HG02759 (cell line): ENCODE measurements around the gene NUDT5.
"Not testable (repeated sequence)": the region's sequence is repeated elsewhere in the genome, so short reads cannot be mapped to it uniquely, and the experiment has no call there.

Source experiments
- ATAC-seq: cut with Tn5 transposase; IDR thresholded peaks from one replicate; pipeline ENCODE4 v1.9.1; 2021; ENCODE audit warnings: mild to moderate bottlenecking, moderate library complexity; ENCODE audit not compliant: unreplicated experiment

Gene NUDT5

DNA sequence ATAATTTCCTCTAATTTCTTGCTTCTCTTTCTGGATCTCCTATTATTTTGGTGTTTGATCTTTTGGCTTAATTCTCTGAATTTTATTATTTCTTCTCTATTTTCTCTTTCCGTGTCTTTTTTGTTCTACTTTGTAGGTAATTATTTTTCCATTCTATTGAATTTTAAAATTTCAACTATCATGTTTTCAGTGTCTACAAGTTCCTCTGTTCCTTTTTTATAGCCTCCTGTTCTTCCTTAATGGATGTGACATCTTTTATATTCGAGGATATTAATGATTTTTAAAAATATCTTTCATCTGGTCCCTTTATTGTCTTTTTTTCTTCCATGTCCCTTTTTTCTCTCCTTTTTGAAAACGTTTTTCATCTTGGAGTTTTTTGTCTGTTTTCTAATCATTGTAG is 11.4 kb upstream of the NUDT5 start:
- no peak for ATAC-seq

DNA sequence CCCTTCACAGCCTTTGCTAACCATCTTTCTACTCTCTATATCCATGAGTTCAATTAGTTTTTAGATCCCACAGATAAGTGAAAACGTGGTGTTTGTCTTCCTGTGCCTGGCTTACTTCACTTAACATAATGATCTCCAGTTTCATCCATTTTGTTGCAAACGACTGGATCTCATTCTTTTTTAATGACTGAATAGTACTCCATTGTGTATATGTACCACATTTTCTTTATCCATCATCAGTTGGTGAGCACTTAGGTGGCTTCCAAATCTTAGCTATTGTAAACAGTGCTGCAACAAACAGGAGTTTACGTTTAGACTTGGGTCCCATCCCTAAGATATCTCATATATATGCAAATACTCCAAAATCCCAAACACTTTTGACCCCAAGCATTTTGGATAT is 9.4 kb upstream of the NUDT5 start:
- ATAC-seq, result no peak

DNA sequence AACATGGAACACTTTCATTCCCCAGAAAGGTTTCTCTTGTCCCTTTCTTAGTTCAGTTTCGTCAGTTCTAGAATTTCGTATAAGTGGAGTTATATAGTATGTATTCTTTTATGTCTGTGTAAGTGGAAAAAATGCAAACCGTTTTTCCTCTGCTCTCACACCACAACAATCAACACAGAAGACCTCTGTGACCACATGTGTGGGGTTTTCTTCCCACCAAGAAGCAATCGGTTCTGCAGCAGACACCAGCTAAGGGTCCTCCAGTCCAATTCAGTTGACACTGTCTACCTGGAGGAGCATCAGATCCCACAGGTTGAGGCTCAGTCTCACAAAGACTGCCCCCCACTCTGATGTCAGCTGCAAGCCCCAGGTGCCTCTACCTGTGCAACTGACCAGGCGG is 6.5 kb upstream of the NUDT5 start:
- ATAC-seq, result no peak

DNA sequence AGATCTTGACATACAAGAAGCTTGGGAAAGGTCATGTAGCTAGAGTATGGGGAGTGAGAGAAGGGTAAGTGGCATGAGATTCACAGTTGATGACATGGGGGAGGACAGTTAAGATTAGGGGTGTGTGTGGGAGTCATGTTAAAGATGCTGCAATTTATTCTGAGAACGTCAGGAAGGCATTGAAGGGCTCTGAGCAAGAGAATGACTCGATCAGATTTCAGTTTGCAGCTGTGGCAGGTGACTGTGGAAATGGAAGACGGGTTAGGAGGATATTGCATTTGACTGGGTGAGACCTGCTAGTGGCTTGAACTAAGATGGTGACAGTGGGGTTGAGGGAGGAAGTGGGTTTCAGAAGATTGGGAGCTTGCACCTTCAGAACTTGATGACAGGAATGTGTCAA is 5.9 kb upstream of the NUDT5 start:
- ATAC-seq, result no peak

DNA sequence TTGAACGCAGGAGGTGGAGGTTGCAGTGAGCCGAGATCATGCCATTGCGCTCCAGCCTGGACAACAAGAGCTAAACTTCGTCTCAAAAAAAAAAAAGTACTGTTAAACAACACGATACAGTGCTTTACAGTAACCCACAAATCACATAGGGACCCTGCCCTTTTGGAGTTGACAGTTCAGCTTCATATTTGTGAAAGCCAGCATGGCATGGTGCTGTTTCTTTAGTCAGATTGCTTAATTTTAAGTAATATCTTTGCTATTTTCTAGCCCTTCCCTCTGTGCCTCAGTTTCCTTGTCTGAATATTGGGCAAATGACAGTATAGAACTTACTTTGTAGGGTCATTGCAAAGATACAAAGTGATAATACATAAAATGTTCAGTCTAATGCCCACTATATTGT is 5.2 kb upstream of the NUDT5 start:
- ATAC-seq, result no peak

DNA sequence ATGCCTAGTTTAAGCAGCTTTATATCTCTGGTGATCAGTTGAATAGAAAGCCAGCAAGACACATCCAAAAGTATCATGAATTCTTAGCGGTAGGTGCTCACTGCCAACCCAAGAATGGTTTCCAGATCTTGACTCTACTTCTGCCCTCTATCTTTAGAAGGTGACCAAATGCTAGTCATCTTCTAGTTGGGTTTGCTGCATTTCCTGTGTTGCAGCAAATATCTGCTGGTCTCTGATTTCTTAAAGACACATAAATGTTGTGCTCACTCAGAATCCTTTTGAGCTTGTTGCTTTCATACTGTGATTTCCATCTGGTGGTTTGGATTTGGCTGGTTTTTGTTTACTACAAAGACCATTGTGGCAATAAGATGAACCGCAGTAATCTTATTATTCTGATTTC is 2.5 kb upstream of the NUDT5 start:
- ATAC-seq, result no peak

DNA sequence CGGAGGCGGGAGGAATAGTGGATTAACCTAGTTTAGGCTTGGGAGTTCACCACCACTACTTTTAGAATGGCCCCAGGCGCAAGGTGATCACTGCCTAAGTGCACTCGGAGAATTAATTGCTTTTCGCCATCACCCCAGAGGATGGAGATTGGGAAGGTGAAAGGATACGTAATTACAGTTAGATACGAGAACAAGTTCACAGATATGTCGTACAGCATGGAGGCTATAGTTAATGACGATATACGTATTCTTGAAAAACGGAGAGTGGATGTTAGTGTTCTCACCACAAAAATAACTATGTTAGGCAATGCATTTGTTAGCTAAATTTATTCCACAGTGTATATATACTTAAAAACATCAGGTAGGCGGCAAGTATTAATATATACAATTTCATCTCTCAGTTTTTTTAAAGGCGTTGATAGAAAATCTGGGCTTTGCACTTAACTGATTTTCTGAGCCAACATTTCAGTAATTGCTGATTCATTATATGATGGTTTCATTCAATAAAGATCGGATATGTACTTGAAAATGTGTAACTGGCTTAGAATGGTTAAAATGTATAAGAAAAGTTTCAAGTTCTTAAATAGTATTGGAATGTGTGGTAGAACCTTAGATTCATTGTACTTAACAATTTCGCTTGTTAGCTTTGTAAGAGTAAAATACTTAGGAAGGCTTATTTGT is 980 bp upstream of the NUDT5 start:
- ATAC-seq, result no peak

DNA sequence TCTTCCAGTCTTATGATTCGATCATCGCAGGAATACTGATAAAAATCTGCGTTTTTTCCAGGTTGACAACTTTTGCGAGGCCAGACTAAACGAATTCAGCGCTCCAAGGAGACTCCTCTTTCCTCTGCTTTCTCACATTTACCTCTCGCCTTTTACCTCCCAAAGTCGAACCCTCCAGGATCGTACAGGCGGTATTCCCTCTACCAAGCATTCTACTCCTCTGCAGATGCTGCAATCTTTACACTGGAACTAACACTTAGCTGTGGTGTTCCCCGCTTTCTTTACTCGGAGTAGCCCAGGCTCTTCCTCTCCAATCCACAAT is 449 bp downstream of the NUDT5 start:
- ATAC-seq, result peak; percentile 16

DNA sequence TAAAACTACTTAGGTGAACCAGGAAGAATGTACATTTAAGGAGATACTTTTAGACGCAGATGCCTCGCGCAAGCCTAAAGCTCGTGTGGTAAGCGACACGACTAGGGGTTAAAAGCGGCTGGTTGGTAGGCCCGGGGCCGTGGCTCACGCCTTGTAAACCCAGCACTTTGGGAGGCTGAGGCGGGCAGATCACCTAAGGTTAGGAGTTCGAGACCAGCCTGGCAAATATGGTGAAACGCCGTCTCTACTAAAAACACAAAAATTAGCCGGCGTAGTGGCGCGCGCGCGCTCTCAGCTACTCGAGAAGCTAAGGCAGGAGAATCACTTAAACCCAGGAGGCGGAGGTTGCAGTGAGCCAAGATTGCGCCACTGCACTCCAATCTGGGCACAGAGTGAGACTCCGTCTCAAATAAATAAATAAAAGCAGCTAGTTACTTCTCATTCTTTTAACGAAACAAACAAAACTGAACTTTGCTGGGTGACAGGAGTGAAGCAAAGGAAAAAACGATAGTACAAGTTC is 879 bp downstream of the NUDT5 start:
- no peak for ATAC-seq

DNA sequence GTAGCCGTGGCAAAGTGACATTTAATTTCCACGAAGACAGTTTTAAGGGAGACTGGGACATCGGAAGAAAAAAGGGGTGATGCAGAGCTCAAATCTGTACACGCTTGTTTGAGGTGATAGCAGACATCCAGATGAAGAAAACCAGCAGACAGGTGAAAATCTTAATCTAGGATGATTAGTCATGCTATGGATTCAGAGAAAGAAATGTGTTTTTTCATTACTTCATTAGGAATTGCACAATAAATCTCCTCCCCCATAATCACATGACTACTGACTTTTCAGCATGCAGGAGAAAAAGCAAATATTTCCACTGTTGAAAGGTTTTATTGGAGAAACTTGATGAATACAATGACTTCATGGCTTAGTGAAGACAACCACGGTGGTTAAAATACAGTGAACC is 2.5 kb downstream of the NUDT5 start:
- ATAC-seq, result no peak

DNA sequence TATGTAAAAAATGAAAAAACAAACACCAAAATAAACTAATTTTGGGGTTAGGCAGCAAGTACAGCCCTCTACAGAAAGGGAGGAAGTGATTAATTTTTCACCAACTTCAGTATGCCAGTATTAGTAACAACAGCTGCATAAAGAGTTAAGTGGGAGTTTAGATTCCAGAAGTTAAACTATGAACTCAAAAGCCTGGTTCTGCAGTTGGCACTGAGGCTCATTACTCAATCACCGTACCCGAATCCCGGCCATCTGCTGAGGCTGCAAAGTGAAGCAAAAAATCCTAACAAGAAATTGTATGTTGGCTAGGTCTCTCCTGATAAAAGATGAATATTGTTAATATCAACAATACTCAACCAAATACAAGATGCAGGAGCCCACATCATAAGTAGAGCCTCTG is 4.0 kb downstream of the NUDT5 start:
- no peak for ATAC-seq

DNA sequence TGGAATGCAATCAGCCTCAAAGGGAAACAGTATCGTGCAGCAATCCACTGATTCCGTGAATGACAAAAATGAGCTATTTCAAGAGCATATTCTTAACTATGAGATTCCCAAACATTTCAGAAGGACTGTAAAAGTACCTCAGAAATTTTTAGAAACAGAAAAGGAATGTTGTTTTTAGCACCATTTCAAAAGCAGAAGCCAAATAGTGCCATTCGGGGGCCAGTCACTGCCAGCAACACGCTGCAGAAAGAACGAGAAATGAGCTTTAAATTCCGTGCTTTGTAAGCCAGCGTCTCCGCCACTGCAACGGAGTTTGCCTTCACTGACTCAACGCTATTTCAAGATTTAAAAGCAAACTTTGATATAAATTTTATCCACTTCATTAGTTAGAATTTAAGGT is 6.3 kb downstream of the NUDT5 start:
- ATAC-seq, result no peak

DNA sequence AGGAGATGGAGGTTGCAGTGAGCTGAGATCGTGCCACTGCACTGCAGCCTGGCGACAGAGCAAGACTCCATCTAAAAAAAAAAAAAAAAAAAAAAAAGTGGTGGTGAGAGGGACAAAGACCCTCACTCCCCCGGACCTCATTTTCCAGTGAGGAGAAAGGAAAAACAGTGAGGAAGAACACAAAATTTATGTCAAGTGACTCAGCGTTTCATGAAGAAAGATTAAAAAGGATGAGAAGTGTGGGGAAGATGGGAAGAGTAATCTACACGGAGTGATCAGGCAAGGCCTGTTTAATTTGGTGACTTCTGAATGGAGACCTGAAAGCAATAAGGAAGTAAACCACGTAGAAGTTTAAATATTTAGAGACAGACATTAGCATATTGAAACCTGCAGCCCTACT is 7.0 kb downstream of the NUDT5 start:
- no peak for ATAC-seq

DNA sequence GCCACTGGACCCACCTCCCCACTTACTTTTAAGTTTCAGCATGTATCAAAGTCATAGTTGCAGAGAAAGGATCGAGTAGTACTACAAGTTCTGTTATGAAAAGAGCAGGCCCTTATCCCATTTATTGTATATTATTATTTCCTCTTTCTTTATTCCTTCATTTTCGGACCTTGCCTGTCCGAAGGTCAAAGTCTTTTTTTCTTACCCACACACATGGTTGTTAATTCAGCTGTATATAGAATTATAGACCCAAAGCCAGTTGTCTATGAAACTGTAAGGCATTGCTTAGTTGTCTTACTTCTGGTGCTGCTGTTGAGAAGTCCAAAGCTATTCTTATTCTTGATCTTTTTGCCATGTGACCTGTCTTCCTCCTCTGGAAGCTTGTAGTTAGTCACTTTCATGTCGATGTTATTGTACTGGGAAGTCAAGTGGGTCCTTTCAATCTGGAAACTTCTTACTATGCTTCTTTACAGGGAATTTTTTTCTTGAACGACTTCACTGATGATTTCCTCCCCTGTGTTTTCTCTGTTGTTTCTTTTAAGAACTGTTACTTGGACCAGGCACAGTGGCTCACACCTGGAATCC is 8.3 kb downstream of the NUDT5 start:
- ATAC-seq, result no peak

DNA sequence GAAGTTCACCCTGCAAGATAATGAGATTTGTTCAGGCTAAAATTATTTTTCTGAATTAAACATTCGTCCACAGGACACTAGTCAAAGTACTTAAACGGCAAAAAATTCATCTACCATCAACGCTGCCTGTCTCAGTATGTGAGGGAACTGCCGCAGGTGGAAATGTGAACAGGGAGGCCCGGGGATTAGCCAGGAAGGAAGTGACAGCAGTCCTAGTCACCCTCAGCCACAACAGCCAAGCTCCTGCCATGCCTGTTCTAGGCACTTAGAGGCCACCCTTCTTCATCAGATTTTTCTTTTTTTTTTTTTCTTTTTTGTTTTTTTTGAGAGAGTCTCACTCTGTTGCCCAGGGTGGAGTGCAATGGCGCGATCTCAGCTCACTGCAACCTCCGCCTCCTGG is 9.4 kb downstream of the NUDT5 start:
- no peak for ATAC-seq

DNA sequence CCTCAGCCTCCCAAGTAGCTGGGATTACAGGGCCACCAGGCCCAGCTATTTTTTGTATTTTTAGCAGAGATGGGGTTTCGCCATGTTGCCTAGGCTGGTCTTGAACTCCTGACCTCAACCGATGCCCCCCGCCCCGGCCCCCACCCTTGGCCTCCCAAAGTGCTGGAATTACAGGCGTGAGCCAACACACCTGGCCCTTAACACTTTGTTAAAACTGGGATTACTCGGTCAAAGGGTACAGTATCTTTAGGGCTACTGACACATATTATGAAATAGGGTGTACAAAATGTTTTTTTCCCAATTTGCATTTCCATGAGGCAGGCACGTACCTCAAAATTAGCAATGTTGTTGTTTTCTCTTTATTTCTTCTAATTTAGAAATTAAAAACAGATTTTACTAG is 11.5 kb downstream of the NUDT5 start:
- no peak for ATAC-seq

DNA sequence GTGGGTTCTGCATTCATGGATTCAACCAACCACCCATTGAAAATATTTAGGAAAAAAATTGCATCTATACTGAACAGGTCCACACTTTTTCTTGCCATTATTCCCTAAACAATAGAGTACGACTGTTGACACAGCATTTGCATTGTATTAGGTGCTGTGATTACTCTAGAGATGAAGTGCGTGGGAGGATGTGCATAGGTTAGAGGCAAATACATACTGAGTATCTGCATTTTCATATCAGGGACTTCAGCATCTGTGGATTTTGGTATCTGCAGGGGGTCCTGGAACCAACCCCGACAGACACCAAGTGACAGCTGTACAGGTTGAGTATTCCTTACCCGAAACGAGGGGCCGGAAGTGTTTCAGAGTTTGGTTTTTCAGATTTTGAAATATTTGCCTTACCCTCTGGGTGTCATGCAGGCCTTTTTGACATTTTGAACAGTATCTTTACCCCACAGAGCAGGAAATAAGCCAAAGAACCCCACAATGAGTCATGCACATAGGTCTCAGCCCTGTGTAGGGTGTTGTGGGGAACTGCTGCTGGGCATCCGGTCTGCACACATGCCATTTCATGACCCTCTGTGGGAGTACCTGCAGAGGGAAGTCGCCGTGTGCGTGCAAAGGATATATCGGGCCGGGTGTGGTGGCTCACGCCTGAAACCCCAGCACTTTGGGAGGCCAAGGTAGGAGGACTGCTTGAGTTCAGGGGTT is 14.5 kb downstream of the NUDT5 start:
- peak; percentile 70 for ATAC-seq

DNA sequence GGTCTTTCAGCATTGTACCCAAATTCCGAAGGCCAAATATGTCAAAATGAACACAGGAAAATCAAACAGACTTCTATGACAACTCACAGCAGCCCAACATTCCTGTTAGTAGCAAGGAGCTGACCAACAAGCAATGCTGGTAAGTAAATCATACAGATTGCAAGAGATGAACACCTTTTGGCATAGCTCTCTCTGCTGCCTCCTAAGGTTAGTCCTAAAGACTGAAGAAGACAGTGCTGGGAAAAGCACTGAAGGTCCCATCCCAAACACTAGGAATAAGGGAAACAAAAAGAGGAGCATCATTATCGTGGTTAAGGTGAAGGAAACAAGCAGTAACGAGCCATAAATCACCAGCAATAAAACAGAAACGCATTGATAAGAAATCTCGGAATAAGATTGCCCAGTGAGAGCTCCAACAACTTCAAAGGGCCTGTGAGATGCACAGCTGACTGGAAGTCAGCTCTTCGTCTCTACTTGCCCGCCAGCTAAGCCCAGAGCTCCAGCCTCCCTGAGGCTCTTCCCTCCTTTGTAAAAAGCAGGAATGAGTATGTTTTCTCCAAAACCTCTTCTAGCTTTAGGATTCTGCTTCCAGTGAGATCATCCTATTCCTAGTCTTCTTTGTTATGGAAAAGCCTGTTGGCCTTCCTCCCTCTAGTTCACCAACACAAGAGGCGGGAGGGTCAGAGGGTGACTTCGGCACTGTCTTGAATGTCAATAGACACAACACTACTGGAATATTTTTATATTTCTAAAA is 15.3 kb downstream of the NUDT5 start:
- no peak for ATAC-seq

DNA sequence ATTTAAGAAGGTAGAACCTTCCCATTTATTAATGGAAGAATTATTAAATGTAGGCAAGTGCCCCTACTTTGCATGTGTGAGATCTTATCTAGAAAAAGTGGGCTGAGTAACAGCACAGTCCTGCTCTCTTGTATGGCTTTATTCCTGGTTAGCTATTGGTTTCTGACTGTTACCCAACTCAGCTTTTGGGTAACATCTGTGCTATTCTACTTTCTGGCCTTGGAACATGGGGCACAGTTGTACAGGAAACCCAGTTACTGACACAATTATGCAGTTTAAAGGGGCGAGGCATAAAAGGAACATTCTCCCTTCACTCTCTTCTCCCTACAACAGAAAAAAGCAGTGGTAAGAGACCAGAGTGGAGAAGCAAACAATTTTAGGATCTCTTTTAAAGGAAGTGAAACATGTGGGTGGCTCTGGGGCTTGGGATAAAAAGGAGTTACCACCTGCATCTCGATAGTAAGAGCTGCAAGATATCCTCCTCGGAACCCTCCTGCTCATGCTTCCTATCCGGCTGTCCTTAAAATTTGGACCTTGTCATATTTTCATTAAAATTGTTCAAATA is 16.0 kb downstream of the NUDT5 start:
- no peak for ATAC-seq

DNA sequence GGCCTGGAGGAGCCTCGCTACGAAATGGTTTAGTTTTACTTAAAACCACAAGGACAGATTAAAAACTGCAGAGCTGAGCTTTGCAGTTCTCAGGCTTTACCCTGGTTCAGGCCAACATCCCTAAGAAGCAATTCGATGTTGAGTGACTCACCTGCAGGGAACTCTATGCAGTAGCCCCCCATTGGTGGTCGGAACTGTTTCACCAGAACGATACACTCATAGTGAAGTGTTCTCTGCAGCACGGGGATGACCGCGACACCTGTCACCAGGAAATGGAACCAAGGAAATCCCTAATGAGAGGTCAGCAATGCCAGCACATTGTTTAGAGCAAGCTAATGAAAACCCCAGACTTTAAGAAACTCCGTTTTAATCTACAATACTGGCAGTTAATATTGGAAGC is 18.0 kb downstream of the NUDT5 start:
- ATAC-seq, result no peak

DNA sequence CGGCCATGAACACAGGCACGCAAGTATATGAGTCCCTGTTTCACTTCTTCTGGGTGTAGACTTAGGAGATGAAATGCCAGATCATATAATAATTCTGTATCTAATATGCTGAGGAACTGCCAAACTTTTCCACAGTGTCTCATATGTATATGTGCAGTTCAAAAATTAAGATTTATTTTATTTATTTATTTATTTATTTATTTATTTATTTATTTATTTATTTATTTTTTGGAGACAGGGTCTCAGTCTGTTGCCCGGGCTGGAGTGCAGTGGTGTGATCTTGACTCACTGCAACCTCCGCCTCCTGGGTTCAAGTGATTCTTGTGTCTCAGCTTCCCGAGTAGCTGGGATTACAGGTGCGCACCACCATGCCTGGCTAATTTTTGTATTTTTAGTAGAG is 24.2 kb downstream of the NUDT5 start:
- not testable (repeated sequence) for ATAC-seq
